Activated CD4-positive, alpha-beta T cell treated with anti-CD3 and anti-CD28 coated beads, Interleukin-2, amount 50 U/mL, for 48 hours (primary cell): ENCODE data around the gene SLC23A1.
"Not testable (repeated sequence)": the region's sequence is repeated elsewhere in the genome, so short reads cannot be mapped to it uniquely, and the experiment has no call there.

Experiments
- DNase-seq, 2 experiments: peaks; one replicate each; pipeline ENCODE4 v3.0.0-alpha.2; 2020

SLC23A1 gene

DNA sequence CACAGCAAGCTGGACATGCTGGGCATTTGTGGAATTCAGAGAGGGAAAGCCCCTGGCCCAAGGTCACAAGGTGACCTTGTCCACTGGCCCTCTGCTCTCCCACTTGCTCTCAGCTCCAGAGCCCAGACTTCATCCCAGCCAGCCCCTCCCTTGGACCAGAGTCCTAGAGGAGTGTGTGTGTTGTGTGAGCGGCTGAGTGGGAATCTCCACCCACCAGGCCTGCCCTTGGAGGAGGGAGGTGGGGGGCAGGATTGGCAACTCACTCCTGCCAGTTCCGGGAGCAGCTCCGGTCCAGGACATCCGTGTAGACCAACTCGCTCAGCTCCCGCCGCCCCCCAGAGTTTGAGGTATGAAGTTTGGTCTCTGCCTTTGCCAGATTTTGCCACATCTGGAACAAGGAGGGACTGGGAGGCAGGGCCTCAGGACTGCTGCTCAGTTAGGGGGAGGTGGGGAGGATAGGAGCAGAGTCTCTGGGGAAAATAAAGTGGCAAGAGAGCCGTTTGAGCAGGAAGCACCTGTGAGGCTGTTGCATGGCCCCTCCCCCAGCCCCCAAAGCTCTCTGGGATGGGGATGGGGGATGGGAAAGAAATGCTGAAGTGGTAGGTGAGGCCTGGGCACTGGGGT lies 5.2 kb upstream of the SLC23A1 start:
- DNase-seq, result no peak

DNA sequence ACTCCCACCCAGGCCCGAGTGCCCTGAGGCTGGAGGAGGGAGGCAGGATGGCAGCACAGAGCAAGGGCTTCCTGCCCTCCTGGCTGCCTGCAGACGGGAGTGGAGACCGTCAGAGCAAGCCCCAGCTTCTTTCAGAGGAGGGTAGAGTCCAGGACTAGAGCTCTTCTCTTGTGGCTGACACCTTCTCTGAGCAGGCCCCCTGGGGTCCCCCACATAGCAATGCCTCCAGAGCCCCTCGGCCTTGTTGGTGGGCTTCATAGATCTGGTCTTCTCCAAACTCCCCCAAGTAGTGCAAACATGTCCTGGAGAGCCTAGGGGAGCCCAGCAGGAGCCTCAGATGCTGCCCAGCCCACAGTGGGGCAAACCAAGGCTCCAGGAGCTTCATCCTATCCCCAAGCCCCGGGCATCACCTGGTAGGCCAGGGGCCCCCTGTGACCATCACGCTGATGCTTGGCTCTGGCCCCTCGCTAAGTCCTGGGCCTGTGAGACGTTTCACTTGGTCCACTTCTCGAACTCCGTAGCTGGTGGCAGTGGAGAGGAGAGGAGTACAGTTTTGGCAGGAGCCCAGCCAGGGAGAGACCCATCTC lies 4.6 kb upstream of the SLC23A1 start:
- DNase-seq, result no peak

GRCh38 chr5:139386956-139387355 lies 3.9 kb upstream of the SLC23A1 start:
- DNase-seq, result not testable (repeated sequence)

DNA sequence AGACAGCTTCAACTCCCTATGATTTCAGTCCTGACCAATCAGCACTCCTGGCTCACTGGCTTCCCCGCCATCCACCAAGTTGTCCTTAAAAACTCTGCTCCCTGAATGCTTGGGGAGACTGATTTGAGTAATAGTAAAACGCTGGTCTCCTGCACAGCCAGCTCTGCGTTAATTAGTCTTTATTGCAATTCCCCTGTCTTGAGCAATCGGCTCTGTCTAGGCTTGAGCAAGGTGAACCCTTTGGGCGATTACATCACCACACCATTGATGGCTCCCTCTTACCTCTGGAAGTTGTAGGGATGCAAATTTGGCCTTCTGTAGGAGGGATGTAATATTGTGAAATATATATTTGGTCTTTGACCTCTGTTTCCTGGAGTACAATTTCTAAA lies 2.9 kb upstream of the SLC23A1 start:
- no peak for DNase-seq

DNA sequence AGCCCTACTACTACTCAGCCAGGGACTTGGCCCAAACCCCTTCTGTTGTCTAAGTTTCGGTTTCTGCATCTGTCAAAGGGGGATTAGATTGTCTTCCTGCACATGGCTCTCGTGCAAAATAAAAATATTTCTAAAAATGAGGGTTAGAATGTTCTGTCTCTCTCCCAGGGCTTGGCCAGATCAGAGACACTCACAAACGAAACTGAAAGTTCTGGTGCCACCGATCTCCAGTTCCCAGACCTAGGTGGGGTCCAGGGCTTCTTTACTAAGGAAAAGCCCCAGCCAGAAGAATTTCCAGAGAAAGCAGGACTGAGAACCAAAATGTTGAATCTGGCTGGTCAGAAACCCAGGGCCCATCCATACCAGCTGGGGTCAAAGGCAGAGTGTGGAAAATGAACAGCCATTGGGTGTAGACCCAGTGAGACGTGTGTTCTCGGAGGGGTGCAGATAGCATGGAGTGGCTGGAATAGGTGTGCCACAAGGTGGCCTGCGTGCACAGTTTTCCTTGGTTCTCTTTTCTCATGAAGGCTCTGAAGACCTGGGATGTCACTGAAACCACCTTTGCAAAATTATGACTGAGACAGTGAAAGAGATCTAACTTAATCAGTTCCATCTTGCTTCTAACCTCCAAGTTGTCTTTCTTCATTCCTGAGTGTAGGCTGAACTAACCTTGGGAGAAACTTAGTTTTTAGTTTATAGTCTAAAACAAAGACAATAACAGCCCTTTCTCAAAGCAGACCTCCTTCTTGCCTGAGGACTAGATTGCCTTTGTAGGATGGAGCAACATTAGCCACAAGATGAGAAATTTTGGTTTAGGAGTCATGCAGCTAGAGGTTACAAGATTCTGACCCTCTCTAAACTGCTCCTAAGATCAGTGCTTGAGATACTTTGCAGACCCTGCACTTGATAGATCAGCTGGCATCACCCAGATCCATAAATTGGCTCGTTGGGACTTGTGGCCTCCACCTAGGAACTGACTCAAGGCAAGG lies 2.3 kb upstream of the SLC23A1 start:
- DNase-seq, result peak in 1 of 2 experiments; percentile 25

DNA sequence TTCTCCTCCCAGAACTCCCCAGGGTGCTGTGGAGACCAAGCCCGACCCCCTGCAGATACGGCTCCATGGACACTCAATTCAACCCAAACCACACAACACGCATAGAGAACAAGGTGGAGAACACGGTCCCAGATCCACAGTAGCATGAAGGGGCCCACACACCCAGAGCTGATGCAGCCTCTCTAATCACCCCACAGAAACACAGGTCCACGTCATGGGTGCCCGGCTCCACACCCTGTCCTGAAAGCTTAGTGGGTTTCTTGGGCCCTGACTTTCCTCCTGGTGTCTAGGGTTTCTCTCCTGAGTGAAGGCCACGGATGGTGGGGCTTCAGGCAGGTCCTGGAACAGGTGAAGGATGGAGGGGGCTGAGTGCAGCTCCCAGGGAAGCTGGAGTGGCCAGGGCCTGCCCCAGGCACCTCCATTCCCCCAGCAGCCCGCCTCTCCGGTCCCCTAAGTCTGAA lies 1.5 kb upstream of the SLC23A1 start:
- no peak for DNase-seq

GRCh38 chr5:139383993-139384590 lies 995 bp upstream of the SLC23A1 start:
- no peak for DNase-seq

DNA sequence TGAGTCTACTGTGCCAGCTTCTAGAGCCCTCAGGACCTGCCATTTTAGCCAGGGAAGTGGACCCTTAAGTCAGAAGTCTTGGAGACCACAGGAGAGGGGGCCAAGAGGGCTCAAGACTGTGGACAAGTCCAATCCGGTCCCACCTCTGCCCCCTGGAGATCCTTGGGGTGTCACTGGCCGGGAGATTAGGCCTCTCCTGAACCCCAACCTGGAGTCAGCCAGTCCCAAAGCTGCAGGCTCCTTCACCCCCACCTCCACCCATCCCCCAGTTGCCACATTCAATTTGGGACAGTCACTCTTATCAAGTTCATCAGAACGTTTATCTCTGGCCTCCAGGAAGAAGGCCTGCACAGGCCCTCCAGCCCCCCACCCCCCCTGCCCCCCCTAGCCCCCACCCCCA lies 290 bp downstream of the SLC23A1 start:
- DNase-seq, result no peak

- DNase-seq, result no peak
These were observed 998 bp downstream of the SLC23A1 start for GRCh38 chr5:139381837-139382761.

- no peak for DNase-seq
These were observed 3.3 kb downstream of the SLC23A1 start for GRCh38 chr5:139379626-139380449.

DNA sequence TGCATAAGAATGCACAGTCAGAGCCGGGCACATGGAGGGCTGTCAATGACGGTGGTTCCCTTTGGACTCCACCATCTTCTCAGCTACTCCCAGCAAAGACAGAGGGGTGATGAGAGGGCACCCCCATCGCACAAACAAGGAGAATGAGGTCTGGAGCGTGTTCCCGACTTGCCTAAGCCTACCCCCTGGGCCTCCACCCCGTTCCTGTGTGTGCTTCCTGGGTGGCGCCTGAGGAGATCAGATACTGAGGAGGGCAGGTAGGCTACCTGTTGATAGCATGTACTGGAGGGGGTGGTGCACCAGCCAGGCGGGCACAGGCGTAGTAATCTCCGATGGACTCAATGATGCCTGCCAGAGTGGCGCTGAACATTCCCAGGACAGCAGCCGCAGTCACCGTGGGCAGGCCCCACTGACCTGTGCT lies 4.1 kb downstream of the SLC23A1 start:
- DNase-seq, result no peak

DNA sequence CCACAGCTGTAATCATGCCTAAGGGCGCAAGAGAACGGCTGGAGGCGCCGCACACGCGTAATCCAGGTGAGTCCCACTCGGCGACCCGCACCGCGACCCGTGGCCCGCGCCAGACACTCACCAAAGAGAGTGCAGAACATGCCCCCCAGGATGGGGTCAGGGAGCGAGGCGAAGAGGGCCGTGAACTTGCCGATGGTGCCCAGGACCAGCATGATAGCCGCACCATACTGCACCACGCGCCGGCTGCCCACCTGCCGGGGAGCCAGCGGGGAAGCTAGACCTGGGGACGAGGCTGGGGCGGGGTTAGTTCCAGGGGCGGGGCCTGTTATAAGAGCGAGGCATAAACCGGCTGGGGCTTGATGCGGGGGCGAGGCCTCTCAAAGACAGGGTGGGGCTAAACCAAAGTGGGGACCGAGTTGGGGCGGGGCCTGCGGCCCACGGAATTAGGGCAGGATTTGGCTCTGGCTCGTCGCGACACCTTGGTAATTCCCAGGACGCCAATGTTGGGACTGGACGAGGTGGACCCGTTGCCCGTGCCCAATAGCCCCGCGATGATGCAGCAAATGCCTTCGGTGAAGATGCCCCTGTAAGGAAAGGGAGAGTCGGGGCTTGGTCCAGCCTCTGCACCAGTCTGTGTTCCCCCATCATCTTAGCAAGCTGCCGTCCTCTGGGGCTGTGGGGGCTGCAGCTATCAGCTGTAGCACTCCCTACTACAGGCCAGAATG lies 4.8 kb downstream of the SLC23A1 start:
- no peak for DNase-seq

DNA sequence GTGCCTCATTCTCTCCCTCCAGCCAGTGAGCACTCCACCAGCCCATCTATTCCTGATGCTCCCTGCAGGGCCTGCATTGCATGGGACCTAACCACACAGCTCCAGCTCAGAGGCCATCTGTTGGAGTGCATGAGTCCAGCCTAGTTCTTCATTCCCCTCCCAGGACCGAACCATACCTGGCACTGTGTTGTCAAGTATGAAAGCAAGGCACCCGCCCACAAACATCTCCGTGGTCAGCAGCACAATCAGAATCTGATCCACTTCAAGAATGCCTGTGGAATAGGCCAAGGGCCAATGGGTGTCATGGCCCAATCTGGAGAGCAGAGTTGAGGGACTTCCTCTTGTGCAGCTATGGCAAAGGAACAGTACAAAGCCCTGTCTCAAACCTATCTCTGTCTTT lies 5.9 kb downstream of the SLC23A1 start:
- DNase-seq, result no peak

- no peak for DNase-seq
These were observed 6.7 kb downstream of the SLC23A1 start for GRCh38 chr5:139376364-139376763.

DNA sequence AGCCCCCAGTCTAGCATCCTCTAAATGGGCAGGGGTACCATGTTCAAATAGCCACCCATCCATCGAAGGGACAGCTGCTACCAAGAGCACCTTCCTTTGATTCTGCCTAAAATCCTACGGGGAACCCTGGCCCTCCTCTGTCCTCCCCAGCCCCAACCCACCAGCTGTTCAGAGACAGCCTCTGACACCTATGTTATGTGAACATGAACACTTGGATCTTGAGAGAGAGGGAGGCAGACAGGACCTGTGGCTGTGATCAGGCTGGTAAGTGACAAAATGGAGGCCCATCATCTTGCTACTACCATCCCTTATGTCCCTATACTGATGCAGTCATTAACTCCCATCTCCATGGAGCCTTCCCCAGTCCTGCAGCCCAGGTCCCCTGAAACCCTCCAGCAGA lies 8.2 kb downstream of the SLC23A1 start:
- no peak for DNase-seq

- no peak for DNase-seq
These were observed 11.3 kb downstream of the SLC23A1 start for GRCh38 chr5:139371482-139372435.

- no peak for DNase-seq
These were observed 13.9 kb downstream of the SLC23A1 start for GRCh38 chr5:139369181-139369580.

DNA sequence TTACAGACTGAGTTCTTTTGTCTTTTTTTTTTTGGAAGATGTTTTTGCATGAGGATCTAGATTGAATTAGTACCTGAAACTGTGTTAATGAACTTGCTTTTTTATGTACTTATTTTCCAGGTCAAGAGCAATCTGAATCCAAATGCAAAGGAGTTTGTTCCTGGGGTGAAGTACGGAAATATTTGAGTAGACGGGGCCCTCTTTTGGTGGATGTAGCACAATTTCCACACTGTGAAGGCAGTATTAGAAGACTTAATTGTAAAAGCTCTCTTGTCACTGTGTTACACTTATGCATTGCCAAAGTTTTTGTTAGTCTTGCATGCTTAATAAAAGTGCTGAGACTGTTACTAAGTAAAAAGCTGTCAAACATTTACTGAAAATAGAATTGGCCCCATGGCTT lies 14.5 kb downstream of the SLC23A1 start:
- no peak for DNase-seq

DNA sequence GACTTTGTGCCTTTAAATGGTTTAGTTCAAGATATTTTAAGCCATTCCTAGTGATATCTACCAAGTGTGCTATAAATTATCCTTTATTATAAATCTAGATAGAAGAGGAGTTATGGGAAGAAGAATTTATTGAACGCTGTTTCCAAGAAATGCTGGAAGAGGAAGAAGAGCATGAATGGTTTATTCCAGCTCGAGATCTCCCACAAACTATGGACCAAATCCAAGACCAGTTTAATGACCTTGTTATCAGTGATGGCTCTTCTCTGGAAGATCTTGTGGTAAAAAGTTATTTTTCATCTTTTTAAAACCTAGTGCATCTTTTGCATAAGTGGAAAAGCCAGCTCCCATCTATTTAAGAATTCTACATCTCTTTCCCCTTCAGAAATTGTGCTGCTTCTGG lies 18.6 kb downstream of the SLC23A1 start:
- DNase-seq, result no peak
